Left cardiac atrium (tissue), 4 donors: ENCODE measurements around the gene ITPK1. TPM values are rescaled to one million over a fixed set of nuclear protein-coding genes. Genes with fewer than 3 reads are reported as not detected.

ENCODE experiments used
- ATAC-seq, 2 donors: fragments of 200-7000 bp; cut with Tn5 transposase; one replicate each; pipeline ENCODE4 v1.9.1; 2020; ENCODE audit warnings: mild to moderate bottlenecking in 2 of 2, moderate library complexity in 2 of 2
- DNase-seq: peaks from one replicate; pipeline ENCODE4 v3.0.0-alpha.2; 2020
- intact Hi-C, 2 donors: fragments of 100-400 bp; cut with DNase I; formaldehyde crosslinking; loops; one replicate each; pipeline versions ENCODE4 v1.14.1 to v1.15.1; 2022 to 2023
- total RNA-seq, 2 donors: library from RNA; stranded (reverse); fragmentation: NEBNext Ultra II Directional; extraction: Animal tissue kit (Norgen Biotek cat#: 25700); gene quantifications; one replicate each; pipeline ENCODE4 v1.2.1, GENCODE V29; 2021
- donor health status: DM: no; HTN: yes; CAD: no.
- donor health status: DM: no; HTN: yes; CAD: no; lungs with severe emphysema.
- donor health status: DM: yes; HTN: yes; CAD: no.
- donor health status: Dilated cardiomyopathy.

Gene ITPK1
- total RNA-seq, 2 donors from 2014 or later: 92.0 to 99.9 TPM

DNA sequence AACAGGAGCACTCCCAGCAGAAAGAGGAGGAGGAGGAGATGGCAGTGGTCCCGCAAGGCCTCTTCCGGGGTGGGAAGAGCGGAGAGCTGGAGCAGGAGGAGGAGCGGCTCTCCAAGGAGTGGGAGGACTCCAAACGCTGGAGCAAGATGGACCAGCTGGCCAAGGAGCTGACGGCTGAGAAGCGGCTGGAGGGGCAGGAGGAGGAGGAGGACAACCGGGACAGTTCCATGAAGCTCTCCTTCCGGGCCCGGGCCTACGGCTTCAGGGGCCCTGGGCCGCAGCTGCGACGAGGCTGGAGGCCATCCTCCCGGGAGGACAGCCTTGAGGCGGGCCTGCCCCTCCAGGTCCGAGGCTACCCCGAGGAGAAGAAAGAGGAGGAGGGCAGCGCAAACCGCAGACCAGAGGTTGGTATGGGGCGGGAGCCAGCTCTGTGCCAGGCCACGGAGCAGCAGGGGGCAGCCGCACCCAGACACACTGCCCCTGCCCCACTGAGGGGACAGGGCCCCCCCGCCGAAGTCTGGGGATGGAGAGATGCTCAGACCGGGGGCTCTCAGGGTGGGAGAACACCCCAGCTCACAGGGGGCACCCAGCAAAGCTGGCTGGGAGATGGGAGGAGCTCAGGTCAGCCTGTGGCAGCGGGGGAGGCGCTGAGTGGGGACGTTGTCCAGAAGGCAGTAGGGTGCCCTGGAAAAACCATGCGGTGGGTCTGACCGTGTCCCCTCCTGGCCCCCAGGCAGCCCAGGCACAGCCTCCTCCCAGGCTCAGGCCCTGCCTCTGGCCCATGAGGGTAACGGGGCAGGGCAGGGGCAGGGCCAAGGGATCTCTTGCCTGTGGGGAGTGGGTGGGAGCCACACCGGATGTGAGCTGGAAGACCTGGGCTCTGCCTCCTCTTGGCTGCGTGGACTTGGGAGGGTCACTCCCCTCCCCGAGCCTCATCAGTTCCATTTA, 183.0 kb downstream of the ITPK1 start:
- intact Hi-C loops: no loop called here
- no peak for DNase-seq
- ATAC-seq: no peak

DNA sequence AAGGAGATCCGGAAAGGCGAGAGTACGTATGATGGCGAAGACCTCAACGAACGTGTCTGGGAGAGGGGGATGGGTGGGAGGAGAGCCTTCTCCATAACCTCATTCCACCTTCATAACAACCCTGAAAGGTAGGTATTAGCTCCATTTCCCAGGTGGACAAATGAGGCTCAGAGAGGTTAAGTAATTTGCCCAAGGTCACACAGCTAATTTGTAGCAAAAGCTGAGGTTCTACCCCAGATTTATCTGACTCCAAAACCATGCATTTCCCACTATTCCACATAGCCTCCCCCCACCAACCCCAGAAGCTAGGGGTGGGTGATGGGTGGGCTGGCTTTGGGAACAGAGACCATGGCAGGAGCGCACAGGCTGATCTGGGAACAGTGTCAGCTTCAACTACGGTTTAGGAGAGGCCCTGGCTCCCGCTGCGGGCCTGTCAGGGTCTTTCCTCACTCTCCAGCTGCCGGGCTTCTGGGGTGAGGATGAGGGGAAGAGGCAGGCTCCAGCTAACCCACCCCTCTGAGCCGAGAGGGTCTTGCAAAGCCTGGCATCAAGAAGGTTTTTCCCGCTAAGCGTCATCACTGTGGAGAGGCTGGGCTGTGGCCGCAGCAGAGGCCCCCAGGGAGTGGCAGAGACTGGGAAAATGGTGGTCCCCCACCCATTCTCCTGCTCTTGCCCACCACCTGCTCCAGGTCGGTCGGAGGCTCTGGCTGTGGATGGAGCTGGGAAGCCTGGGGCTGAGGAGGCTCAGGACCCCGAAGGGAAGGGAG, 183.9 kb downstream of the ITPK1 start:
- intact Hi-C loops: no loop called here
- DNase-seq (no peak), ATAC-seq (no peak)

DNA sequence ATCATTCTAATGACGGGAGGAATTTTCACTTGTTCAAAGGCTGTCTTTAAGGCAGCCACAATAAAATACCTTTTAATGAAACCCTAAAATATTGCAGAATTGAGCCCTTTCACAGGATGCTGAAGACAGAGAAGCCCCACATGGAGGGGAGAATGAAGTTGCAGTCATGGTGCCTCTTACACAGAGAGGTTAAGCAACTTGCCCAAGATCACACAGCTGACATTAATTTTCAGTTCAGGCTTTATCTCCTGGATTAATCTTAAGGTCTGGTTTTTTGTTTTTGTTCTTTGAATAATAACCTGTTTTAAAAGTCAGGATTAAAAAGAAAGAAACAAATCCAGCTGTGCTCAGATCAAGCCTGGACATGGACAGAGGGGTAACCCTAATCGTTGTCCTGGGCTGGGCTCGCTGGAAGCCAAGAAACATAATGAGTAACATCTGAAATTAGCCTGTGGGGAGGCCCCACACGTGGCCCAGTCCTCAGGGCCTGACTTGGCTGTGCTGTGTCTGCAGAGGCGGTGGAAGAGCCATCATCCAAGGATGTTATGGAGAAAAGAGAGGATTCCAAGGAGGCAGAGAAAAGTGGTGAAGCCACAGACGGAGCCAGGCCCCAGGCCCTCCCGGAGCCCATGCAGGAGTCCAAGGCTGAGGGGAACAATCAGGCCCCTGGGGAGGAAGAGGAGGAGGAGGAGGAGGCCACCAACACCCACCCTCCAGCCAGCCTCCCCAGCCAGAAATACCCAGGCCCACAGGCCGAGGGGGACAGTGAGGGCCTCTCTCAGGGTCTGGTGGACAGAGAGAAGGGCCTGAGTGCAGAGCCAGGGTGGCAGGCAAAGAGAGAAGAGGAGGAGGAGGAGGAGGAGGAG, 184.8 kb downstream of the ITPK1 start:
- DNase-seq (no peak), ATAC-seq (no peak)
- intact Hi-C loops: no loop called here

DNA sequence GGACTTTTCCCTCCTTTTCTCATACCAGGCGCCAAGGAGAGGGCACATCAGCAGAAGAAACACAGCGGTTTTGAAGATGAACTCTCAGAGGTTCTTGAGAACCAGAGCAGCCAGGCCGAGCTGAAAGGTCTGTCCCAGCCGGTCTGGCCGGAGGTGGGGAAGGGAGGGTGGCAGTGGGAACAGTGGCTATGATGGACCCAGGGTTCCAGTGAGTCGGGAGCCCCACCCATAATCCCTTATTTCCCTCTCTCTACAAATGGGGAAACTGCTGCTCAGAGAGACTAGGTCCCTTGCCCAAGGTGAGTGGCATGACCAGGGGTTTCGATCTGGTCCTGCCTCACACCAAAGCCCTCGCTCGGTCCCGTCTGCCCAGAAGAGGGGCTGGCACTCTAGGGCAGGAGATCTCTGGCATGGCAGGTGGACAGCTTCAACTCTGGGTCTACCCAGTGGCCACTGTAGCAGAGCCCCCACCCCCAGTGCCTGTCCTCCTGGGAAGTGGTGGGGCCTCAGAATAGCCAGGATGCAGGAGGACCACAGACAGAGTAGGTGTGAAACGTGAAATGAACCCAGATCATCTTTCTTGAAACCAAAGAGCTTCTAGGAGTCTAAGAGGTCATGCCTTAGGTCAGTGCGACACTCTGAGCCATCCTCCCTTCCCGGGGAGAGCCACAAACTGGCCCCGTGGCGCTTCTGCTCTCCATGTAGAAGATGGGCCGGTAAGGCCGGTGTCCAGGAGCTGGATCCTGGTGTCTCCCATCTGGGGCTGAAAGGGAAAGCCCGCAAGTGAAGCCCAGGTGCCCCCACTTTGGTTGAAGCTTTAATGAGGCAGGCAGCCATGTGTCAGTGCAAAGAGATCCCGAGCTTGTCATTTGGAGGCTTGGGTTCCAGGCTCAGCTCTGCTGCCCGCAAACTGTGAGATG, 185.8 kb downstream of the ITPK1 start:
- ATAC-seq (no peak), DNase-seq (no peak)
- intact Hi-C loops: no loop called here

DNA sequence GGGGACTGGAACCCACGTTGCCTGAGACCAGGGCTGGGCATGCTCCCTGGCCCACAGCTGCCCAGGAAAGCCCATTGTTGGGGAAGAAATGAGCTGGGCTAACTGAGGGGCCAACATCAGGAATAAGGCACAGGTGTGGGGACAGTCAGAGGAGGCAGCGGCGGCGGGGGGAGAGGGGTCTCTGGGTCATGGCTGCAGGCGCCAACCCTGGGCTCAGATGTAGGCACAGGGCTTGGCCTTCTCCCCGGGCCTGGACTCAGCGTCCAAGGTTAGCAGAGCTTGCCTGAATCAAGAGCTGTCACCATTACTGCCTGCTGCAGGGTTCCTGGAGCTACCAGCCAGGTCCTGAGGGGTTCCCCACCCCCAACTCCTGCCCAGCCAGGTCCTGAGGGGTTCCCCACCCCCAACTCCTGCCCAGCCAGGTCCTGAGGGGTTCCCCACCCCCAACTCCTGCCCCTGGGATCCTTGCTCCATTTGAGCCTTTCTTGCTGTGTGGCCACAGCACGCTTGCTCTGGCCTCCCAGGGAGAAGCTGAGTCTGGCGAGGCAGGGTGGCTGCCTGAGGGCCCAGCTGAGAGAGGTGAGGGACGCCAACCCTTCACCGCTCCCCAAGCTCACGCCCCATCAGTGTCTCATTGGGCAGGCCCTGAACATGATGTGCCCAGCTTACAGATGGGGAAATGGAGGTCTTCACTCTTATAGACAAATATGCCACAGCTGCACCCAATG, 186.6 kb downstream of the ITPK1 start:
- no peak for ATAC-seq
- intact Hi-C loops: no loop called here
- DNase-seq: no peak

DNA sequence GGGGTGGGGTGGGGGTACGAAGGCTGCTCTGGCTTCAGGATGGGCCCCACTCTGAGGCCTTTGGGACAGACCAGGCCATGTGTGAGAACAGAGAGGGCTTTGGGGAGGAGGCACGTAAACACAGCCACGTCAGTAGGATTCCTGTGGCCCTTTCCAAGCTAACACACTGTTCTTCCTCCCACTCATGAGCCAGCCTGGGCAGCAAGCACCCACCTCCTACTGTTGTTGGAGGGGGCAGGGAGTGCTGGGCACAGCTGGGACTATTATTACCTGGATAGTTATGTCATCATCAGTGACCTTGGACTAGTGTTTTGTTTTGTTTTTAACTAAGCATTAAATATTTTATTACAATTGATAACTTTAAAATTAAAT, 187.5 kb downstream of the ITPK1 start:
- DNase-seq (no peak), ATAC-seq (no peak)
- intact Hi-C loops: no loop called here

DNA sequence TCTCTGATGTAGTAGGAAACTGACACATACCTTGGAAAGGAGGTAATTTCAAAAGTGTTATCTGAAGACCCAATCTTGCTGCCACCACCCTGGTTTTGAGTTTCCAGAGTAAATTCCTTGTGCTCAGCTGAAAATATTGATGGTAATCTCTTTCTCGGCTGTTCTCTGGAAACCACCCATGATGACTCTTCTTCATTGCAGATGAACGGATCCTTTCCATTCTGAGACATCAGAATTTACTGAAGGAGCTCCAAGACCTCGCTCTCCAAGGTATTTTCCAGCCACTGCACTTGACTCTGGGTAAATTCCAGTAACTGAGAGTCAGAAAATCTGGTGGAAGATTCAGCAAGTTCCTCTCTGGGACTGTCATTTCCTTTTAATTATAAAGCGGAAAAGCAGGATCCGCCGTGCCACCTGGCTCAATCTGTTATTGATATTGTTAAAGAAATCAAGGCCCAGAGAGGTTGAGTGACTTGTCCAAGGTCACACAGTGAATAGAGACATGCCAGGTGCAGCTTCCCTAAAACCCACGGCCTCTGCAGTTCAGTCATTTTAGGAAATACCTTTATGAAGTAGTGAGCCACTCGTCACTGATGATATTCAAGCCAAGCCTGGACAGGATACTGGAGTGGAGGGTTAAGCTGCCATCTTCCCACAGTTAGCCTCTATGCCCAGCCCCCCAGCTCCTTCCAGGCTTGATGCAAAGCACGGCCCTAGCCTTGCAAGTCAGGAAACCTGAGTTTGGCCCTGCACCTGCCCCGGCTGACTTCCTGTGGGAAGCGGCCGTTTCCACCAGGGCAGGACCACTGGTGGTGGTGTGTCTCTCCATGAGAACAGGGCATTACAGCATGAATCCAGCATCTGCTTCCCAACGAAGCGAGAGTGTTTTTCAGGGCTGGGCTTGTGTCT, 188.1 kb downstream of the ITPK1 start:
- ATAC-seq (no peak), DNase-seq (no peak)
- intact Hi-C loops: no loop called here

DNA sequence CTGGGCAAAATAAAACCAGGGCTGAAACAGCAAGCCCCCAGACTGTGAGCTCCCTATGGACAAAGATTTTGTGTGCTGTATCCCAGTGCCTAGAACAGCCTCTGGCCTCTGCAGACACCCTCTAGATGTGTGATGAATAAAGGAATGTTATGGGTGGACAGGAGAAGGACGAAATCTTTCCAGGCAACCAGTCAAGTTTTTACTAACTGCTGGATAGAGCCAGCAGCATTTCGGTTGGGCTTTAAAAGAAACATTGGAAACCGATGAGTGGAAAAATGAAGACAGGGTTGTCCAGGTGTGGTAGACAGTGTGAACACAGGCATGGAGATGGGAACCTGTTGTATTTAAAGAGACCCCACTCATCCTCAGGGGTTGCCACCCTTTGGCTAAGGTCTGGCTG, 188.8 kb downstream of the ITPK1 start:
- no peak for DNase-seq
- ATAC-seq: no peak
- intact Hi-C loops: no loop called here

DNA sequence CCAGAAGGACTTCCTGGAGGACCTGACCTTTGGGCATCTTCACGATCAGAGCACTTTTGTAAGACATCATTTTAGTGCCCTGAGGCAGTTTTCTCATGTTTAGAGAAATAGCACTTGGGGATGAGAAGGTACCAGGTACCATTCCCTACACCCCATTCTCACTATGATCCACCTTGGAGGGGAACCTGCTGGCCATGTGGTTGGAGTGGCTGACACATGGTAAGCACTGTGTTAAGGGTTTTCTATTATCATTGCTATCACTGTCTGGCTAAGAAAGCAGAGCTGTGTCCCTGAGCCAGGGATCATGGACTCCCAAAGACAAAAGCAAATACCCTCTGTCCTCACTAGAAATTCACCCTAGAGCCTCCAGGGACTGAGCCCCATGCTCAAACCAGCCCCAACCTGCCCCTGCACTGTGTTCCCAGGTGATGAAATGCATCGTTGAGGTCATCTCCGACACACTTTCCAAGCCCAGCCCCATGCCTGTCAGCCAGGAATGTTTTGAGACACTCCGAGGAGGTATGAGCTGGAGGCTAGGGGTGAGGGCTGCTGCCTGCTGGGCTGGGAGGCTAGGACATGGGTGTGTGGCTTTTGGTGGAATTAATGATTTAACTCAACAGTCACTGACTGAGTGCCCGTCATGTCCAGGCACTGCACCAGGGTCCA, 189.4 kb downstream of the ITPK1 start:
- intact Hi-C loops: no loop called here
- DNase-seq: no peak

DNA sequence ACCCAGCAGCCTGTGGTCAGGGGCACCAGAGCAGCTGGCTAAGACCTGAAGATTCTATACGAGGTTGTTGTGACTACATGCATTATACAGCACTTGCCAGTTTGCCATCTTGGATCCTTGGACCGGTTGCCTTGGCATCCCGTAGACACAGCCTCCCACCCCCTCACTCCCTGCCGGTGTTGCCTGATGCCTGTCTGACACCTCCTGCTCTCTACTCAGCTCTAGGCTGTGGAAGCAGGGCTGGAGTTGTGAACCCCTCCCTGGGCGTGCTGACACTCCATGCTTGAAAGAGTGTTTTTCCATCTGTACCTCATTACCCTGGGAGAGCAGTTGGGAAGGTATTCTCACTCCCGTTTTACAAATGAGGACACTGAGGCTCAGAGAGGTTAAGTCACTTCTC, 190.3 kb downstream of the ITPK1 start:
- intact Hi-C loops: no loop called here
- no peak for DNase-seq
- ATAC-seq: no peak

More for the DNA sequence above, 189.4 kb downstream of the ITPK1 start:
- ATAC-seq: no peak

DNA sequence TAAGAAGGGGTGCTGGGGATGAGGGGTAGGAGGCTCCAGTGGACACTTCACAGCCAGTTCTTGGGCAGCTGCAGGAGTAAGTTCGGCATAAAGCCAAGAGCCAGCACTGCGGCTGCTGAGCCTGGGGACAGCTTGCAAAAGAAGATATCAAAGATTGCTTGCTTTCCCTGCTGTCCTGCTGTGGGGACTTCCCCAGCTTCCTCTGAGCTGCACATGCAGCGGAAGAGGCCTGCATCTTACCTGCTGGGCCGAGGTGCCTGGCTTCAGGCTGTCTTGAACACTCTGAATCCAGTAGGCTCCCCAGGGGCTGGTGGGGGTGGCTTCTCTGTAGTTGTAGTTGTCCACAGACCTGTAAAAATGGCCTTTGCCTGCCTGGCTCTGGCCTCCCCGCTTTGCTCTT, 191.5 kb downstream of the ITPK1 start:
- DNase-seq (no peak), ATAC-seq (no peak)
- intact Hi-C loops: no loop called here

DNA sequence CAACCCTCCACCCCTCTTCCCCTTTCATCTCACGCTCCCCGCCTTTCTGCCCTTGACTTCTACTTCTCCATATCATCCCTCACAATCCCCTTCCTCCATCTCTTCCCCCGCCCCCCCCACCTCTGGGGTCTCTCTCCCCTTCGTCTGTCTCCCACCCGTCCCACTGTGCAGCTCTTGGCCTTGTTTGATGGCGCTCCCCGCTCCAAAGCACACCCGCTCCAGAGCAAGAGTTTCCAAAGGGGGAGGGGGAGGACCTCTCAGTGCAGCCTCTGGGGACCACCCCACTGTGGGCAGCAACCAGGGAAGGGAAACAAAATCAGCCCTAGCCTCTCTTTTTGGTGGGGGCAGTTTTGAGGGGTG, 192.0 kb downstream of the ITPK1 start:
- no peak for DNase-seq
- no peak for ATAC-seq
- intact Hi-C loops: no loop called here

DNA sequence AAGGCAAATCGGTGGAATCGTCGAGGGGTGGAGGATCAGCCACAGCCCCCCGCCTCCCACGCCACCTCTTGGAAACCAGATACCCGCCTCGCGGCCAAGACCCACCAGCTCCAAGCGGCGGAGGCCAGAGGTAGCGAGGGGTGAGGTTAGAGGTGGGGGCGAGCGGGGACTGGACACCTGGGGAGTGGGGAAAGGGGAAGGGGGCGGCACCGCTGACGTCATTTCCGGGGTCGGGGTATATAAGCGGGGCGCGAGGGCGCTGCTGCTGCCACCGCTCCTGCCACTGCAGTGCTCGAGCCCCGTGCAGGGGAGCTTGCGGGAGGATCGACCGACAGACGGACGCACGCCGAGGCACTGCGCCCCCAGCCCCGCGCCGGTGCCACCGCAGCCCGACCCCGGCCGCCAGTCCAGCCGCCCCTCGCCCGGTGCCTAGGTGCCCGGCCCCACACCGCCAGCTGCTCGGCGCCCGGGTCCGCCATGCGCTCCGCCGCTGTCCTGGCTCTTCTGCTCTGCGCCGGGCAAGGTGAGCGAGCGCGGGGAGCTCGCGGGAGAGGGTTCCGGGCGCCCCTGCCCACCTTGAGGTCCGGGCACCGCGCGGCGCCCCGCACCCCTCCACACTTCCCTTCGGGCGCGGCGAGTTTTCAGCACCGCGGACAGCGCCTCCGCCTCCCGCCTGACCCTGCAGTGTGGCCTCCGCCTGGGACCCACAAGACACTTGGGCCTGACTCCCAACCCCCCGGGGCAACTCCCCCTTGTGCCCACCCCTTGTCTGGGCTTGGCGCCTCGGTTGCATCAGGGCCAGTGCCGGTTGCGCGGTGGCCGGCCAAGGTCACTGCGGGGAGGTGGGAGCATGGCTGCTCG, 192.6 kb downstream of the ITPK1 start, which contains the start of gene CHGA:
CHGA (plus strand) TSS at position 268 of the 861 bp plus-strand sequence; CDS start at position 478, 210 bp downstream.
- ATAC-seq: peak; percentile 84 to 85
- peak; percentile 60 for DNase-seq
- intact Hi-C loops: no loop called here

DNA sequence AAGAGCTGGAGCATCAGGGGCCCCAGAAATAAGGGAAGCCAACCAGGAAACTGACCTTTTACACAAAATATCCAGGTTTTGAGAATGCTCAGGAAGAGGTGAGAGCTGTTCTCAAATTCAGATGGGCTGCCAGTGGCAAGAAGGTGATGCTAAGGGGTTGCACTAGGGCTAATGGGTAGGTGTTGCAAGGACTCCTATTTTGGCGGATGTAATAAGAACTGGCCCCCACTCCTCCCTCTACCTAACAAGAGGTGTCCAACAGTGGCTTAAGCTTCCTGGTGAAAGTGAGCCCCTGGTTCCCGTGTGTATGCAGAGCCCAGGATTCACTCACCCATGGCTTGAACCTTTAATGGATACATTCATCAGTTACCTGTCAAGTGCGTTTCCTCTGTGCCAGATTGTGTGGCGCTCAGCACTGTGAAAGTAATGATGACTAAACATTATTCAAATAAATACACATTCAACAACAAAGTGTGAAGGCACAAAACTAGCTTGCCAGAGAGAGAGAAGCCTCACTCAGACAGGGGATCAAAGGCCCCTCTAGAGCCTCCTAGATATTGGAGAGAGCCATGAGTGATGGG, 193.5 kb downstream of the ITPK1 start:
- intact Hi-C loops: no loop called here
- ATAC-seq: no peak
- DNase-seq: no peak

DNA sequence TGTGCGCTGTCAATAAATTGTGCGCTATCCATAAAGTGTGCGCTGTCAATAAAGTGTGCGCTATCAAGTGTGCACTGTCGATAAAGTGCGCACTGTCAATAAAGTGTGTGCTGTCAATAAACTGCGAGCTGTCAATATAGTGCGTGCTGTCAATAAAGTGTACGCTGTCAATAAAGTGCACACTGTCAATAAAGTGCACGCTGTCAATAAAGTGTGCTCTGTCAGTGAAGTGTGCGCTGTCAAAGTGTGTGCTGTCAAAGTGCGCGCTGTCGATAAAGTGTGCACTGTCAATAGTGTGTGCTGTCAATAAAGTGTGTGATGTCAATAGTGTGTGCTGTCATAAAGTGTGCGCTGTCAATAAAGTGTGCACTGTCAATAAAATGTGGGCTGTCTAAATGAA, 195.7 kb downstream of the ITPK1 start:
- DNase-seq: no peak
- ATAC-seq: no peak
- intact Hi-C loops: no loop called here
